Fibroblast of the conjunctiva (primary cell): ENCODE data around the gene FASN.
A peak's percentile ranks its signal among the peaks of the same experiment; 100 is the strongest.
"Not testable (repeated sequence)": the region's sequence is repeated elsewhere in the genome, so short reads cannot be mapped to it uniquely, and the experiment has no call there.

ENCODE experiments used
- DNase-seq: peaks from one replicate; pipeline ENCODE4 v3.0.0-alpha.2; 2010; ENCODE audit warnings: low read depth

The FASN gene

DNA sequence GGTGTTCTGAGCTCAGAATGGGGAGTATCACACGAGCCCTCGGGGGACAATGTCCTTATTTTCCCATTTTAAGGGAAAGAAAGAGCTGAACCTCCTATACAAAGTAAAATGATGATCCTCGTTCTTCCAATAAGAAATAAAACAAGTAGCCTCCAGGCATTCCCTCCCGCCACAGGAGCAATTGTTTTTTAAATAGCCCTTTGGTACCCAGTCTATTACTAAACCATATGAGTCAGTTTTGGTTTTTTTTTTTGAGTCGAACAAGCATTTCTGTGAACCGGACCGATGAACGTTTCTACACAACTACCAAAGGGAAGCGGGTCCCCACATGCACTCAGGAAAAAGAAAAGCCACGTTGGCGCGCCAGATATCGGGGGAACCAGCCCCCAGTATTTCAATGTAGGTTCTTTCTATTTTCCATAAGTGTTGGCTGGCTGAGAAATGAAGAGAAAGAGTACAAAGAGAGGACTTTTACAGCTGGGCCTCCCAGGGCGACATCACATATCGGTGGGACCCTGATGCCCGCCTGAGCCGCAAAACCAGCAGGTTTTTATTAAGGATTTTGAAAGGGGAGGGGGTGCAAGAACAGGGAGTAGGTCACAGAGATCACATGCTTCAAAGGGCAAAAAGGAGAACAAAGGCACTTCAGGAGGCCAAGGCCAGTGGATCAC, 56.8 kb downstream of the FASN start:
- DNase-seq: no peak

DNA sequence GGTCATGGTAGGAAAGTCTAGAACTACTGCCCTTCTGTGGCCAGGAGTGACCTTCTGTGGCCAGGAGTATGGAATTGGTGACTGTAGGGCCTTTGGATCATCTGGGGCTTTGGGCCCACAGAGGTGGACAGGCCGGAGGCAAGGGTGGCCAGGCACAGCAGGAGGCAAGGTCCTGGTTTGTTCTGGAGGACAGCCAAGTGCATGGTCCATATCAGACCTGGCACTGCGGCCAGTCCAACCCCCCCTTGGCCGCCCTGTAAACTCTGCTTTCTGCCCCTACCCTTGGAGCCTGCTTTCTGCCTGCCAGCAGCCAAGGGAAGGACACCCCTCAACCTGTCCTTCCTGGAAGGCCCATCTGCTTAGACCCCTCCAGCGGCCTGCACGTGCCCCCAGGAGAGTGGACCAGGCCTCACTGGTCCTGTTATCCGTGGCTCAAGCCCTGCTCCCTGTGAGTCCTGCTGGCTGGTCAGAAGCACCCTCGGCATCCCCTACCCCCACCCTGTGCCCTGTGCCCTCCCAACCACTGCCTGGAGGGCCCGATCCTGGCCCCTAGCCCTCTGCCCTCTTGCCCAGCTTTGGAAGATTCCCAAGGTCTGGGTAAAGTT, 58.2 kb downstream of the FASN start:
- no peak for DNase-seq

DNA sequence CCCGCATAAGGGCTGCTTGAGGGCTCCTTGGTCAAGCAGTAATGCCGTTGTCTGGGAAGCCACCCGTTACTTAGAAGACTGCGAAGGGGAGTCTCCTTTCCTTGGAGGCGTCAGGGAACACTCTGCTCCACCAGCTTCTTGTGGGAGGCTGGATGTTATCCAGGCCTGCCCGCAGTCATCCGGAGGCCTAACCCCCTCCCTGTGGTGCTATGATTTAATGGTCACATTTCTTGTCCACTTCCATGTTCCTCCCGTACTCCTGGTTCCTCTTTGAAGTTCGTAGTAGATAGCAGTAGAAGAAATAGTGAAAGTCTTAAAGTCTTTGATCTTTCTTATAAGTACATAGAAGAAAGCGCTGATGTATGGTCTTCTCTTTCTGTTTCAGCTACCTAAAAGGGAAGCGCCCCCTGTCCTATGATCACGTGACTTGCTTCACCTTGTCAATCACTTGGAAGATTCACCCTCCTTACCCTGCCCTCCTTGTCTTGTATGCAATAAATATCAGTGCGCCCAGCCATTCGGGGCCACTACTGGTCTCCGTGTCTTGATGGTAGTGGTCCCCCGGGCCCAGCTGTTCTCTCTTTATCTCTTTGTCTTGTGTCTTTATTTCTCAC, 59.1 kb downstream of the FASN start:
- DNase-seq: not testable (repeated sequence)

DNA sequence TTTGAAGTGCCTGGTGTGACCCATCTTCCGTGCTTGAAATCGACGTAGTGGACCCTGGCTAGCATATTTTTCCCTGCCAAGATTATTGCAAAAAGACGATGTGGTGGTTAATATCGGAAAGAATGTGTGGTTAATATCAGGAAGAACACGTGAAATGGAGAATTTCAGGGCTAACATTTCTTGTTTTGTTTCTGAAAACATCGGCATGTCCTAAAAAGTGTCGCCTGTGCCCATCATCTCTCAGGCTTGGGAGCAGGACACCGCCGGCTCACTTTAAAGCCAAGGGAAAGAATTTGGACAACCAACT, 60.2 kb downstream of the FASN start:
- no peak for DNase-seq

DNA sequence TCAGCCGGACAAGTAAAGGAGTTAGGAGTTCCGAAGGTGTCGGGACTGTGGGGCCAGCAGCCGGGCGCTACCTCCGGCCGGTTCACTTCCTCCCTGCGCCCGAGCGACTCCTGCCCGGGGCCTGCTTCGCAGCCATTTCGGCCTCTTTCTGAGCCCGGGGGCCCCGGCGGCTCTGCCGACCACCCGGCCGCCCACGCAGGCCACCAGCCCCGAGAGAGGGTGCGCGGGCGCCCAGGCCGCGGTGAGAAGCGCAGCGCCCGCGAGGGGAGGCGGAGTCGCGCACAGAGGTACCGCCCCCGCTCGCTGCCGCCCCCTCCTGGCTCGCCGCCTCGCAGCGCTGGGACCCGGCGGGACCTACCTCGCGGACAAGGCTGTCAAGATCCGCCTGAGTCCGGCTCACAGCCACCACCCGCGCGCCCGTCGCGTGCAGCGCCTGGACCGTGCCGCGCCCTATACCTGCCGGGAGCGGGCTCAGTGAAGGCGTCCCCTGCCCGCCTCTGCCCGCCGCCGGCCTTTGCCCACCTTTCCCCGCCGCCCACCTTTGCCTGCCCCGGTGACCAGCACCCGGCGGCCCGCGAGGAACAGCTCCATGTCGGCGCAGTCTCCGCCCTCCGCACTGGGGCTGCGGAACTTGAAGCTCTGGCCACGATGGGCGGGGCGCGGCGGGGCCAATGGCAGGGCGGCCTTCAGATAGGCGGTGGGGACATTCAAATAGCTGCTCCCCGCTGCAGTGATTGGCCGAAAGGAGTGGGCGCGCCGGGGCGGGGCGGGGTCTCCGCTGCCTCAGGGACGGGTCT, 60.7 kb downstream of the FASN start, which contains the start of gene DCXR:
Gene DCXR (minus strand): TSS at position 606 of the 797 bp plus-strand sequence. CDS start 15 bp downstream, at position 591.
- peak; percentile 92 for DNase-seq

DNA sequence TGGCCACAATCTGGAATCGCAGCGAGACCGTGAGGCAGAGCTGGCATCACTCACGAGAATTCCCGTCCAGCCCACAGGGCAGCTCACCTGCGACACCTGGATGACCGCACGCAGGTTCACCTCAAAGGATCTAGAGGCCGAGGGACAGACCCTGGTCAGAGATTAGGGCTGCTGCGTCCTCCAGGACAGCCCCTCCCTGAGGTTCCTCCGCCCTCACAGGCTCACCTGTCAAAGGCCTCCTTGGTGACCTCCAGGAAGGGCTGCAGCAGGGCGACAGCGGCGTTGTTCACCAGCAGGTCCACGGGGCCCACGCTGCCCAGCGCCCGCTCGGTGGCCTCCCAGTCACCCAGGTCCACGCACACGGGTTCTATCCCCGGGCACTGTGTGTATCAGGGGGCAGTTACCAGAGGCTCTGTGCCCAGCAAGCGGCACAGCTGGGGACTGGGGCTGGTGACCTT, 61.4 kb downstream of the FASN start:
- no peak for DNase-seq

DNA sequence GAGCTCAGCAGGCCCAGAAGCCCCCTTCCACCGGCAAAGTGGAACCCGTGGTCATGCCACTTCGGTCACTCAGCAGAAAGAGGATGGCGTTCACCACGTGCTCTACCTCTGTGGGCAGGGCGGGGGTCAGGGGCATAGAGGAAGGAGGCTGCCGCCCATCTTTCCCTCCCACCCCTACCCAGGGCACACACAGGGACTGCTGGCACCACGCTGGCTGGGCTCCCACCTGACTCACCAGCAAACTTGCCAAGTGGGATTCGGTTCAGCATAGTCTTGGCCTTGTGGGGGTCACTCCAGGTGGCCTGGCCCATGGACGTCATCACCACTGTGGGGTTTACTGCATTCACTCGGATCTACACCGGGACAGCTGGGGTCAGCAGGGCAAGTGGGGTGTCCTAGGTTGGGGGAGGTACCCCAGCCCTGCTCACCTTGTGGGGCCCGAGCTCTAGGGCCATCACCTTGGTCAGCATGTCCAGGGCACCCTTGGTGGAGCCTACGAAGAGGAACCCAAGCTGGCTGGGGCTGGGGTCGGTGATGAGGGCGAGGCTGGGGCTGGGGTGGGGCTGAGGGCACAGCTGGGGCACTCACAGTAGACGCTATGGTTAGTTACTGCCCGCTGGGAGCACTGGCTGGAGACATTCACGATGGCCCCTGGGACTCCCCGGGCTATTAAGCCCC, 61.9 kb downstream of the FASN start:
- DNase-seq: no peak

DNA sequence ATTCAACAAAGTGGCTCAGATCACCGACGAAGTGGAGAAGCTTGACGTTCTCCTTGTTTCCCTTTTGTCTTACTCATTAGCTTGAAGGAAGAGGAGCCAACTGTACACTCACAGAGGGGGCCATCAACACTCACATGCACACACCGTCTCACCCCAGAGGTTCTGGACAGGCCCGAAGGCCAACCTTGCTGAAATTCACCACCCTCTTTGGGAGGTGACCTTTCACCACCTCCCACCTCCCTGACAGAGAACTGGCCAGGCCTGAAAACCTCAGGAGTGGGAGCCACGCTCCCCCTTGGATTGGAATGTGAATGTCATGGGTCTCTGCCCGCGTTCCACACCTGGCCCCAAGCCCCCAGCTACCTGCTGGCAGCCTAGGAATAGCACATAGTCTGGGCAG, 62.5 kb downstream of the FASN start:
- no peak for DNase-seq

DNA sequence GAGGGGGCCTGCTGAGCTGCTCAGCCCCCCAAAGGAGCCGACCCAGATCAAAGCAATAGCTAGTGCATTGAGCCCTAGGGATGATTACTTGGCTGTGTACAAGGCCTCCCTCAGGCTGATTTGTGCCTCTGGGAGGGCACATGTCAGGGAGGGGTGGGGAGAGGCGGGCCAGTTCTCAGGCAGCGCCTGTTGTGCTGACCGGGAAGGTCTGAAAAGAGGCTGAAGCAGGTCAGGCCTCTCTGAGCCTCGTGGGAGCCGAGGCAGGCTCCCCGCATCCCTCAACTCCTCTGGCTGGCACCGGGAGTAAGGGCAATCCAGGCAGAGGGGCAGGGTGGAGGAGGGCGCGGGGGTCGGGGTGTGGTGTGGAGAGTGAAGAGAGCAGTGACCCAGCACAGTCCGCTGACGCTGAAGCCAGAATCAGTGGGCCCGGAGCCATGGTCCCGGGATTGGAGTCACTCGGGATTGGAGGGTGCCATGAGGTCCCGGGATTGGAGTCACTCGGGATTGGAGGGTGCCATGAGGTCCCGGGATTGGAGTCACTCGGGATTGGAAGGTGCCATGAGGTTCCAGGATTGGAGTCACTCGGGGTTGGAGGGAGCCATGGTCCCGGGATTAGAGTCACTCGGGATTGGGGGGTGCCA, 63.5 kb downstream of the FASN start:
- DNase-seq: no peak

DNA sequence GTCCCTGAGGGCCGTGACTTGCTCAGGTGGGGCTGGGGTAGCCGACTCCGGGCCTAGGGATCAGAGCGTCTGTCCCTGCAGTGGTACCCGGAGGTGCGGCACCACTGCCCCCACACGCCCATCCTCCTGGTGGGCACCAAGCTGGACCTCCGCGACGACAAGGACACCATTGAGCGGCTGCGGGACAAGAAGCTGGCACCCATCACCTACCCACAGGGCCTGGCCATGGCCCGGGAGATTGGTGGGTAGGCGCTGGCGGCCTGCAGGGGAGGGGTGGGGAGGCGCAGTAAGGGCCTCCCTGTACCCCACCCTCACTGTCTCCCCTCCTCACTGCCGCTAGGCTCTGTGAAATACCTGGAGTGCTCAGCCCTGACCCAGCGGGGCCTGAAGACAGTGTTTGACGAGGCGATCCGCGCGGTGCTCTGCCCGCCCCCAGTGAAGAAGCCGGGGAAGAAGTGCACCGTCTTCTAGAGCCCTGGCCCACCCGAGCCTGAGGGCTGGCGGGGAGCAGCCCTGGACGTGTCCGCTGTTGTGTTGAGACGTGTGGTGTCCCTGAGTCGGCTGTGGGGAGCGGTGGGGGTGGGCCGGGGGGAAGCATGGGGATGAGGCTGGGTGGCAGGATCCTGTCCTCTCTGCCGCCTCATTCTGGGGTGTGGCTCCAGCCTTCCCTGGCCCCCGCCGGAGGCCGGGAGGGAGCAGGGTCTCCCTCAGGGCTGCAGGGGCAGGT, 64.5 kb downstream of the FASN start:
- DNase-seq: no peak

DNA sequence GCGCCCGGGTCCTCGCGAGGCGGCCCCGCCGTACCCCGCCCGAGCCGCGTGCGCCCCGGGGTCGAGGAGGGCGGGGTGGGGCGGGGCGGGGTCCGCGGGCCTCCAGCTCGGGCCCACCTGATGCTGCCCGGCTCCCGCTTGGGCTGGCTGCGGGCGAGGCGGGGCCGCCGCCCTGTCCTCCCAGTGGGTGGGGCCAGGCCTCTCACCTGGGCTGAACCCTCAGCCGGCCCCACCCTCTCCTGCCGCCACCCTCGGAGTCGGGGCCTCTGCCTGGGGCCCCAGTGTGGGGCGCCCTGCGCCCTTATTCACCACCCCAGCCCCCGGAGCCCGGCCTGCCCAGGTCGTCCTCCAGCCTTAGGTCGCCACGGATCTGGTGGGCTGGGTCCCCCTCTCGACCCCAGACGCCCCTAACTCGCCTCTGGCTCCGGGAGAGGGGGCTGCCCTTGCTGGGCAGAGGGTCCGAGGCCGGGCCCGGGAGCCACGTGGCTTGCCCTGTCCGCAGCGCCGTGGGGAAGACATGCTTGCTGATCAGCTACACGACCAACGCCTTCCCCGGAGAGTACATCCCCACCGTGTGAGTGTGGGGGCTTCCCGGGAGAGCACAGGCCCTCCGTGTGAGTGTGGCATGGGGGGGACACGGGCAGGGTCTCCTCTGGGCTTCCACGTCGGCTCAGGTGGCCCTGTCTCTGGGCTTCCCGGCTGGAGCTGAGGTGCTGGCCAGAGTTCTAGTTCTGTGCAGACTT, 66.0 kb downstream of the FASN start:
- DNase-seq: no peak

DNA sequence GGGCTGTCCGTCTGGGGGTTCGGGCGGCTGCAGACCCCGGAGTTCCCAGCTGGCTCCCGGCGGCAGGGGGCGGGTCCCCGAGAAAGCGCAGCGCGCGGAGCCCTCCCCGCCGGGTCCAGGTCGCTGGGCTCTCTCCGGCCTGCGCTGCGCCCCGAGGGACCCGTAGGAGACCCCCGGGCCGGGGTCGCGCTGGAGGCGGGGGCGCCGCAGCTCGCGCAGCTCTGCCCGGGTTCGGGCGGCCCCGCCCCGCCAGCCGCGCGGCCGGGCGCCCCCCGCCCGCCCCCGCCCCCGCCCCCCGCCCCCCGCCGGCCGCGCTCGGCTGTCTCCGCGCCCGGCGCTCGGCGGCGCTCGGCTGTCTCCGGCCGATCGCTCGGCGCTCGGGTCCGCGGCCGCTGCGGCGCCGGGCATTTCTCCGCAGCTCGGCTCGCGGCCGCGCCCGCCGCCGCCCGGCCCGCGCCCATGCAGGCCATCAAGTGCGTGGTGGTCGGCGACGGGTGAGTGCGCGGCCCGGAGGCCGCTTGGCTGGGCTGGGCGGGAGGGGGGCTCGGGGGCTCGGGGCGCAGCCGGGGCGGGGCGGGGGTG, 66.6 kb downstream of the FASN start, which contains the start of gene RAC3:
Gene RAC3 (plus strand): TSS at position 376 of the 582 bp plus-strand sequence. CDS start 84 bp downstream, at position 460.
- no peak for DNase-seq

DNA sequence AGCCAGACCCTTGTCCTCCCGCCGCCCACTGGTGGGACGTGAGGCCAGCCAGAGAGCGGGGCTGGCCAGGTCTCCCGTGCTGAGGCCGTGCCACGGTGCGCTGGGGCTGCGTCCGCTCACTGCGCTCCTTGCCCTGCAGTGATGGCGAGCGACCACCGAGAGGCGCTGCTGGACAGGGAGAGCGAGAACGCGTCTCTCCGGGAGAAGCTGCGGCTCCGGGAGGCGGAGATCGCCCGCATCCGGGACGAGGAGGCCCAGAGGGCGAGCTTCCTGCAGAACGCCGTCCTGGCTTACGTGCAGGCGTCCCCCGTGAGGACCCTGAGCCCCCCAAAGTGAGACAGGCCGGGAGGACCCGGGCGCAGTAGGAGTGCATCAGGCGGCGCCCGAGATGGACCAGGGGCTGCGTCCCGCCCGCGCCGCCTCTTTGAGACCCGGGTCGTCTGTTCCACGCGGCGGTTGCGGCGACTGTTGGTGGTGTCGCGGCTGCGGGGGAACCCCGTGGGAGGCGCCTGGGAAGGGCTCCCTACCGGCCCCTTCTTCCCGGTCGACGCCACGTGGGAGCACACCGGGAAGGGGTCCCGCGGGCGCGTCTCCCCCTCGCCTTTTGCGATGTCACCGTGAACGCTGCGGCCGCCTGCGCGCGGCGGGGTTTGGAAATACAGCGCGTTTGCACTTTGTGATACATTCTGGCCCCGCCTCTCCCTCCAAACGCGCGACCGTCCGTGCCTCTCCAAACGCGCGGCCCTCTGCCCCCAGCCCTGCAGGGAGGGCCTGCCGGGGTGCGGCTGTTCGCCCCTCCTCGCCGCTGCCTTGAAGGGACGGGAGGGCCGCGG, 67.3 kb downstream of the FASN start:
- DNase-seq: peak; percentile 74

DNA sequence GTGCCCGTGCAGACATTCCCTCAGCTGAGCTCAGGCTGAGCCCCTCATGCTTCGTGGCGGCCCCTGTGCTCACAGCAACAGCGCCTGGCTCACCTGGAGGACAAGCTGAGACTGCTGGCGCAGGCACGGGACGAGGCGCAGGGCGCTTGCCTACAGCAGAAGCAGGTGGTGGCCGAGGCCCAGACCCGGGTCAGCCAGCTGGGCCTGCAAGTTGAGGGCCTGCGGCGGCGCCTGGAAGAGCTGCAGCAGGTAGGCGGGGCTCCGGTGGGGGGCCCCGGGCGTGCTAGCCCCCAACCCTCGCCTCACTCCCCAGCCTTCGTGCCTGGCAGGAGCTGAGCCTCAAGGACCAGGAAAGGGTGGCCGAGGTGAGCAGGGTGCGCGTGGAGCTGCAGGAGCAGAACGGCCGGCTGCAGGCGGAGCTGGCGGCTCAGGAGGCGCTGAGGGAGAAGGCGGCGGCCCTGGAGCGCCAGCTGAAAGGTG, 68.0 kb downstream of the FASN start:
- no peak for DNase-seq

DNA sequence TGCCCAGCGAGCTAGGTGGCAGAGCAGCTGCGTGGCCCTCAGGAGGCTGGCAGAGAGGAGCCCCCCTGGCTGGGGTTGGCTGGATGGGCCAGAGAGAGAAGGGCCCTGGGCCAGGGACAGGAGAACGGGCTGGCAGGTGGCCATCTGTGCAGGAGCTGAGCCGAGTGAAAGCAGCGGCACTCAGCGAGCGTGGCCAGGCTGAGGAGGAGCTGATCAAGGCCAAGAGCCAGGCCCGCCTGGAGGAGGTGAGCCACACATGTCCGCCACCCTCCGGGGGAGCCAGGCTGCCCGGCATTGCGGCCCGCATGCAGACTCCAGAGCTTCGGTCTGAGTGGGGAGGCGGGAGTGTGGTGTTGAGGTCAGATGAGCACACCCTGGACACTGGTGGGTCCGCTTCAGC, 68.6 kb downstream of the FASN start:
- no peak for DNase-seq

DNA sequence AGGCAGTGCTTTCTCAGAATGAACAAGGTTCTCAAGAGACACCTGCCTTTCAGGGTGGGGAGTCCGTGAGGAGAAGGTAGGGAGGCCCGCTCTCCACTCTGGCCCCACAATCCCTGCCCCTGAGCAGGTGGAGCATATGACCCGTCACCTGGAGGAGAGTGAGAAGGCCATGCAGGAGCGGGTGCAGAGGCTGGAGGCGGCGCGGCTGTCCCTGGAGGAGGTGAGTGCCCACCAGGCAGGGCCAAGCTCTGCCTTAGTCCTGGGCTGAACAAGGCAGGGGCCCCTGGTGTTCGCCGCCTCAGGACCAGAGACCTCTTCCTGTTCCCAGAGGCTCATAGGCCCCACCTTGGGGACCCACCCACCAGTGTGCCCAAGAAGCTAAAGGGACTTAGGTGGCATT, 69.1 kb downstream of the FASN start:
- no peak for DNase-seq
